IPS-18a (cell line): ENCODE measurements around the gene OVOL2.

ENCODE experiments used
- H3K27ac ChIP-seq: one replicate; pipeline ENCODE4 v1.5.1; 2013; ENCODE audit warnings: low read length
- H3K27me3 ChIP-seq: one replicate; pipeline ENCODE4 v1.6.1; 2013; ENCODE audit warnings: mild to moderate bottlenecking, low read length; ENCODE audit not compliant: control insufficient read depth, insufficient read depth
- H3K36me3 ChIP-seq: one replicate; pipeline ENCODE4 v1.6.1; 2013; ENCODE audit warnings: low read depth, low read length; ENCODE audit not compliant: control insufficient read depth
- H3K4me1 ChIP-seq: one replicate; pipeline ENCODE4 v1.6.1; 2013; ENCODE audit warnings: low read depth, low read length; ENCODE audit not compliant: control insufficient read depth
- H3K4me3 ChIP-seq: one replicate; pipeline ENCODE4 v1.5.1; 2013; ENCODE audit warnings: low read length
- H3K9ac ChIP-seq: one replicate; pipeline ENCODE4 v1.6.1; 2013; ENCODE audit warnings: mild to moderate bottlenecking, low read length, moderate library complexity
- H3K9me3 ChIP-seq: one replicate; pipeline ENCODE4 v1.6.1; 2013; ENCODE audit warnings: low read depth, low read length; ENCODE audit not compliant: control insufficient read depth

The OVOL2 gene

GRCh38 chr20:18055261-18055660, 2.5 kb downstream of the OVOL2 start:
- H3K27me3 ChIP-seq: peaks cover 66% of the 10 kb centered on the region
- no peak overlapping the region for H3K27ac ChIP-seq
- no peak overlapping the region for H3K4me3 ChIP-seq

DNA sequence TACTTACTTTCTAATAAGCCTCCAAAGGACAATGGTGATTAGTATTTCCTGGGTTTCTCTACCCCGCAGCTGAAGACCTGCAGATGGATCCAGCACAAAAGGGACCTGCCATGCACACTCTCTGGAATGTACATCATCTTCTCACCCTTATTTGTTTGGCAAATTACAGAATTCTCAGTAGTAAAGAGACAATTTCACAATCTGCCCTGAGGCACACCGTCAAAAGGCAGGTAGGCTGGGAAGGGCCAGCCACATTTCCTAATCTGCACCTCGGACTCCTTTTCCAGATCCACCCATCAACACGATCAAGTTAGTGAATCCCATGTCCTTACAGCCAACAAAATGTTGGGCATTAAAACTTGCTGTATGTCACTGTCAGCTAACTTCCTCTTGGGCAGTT, 4.9 kb downstream of the OVOL2 start:
- H3K9ac ChIP-seq: no peak overlapping the region
- H3K4me1 ChIP-seq: no peaks in the 10 kb centered on the region
- H3K4me3 ChIP-seq: no peak overlapping the region
- H3K9me3 ChIP-seq: no peaks in the 10 kb centered on the region
- H3K36me3 ChIP-seq: no peaks in the 10 kb centered on the region
- H3K27me3 ChIP-seq: peaks cover 42% of the 10 kb centered on the region
- no peak overlapping the region for H3K27ac ChIP-seq

More at GRCh38 chr20:18055261-18055660, 2.5 kb downstream of the OVOL2 start:
- Histone ChIP-seq H3K4me1 (peaks cover 4% of the 10 kb centered on the region), H3K9me3 (no peaks in the 10 kb centered on the region), H3K9ac (no peak overlapping the region), H3K36me3 (no peaks in the 10 kb centered on the region)

- Histone ChIP-seq H3K27ac (no peak overlapping the region), H3K9me3 (no peaks in the 10 kb centered on the region), H3K9ac (no peak overlapping the region), H3K4me3 (no peak overlapping the region), H3K27me3 (peaks cover 20% of the 10 kb centered on the region), H3K36me3 (no peaks in the 10 kb centered on the region), H3K4me1 (no peaks in the 10 kb centered on the region)
Observed at GRCh38 chr20:18050628-18051027, 7.1 kb downstream of the OVOL2 start.

DNA sequence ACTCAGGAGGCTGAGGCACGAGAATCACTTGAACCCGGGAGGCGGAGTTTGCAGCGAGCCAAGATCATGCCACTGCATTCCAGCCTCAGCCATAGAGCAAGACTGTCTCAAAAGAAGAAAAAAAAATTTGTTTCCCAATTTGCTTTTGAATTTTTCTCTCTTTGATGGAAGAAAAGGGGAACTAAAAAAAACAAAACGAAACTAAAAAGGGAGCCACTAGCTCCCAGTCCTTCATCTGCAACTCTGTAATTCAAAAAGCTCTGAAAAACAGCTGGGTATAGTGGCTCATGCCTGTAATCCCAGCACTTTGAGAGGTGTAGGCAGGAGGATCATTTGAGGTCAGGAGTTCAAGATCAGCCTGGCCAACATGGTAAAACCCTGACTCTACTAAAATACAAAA, 9.5 kb downstream of the OVOL2 start:
- Histone ChIP-seq H3K9me3 (no peaks in the 10 kb centered on the region), H3K9ac (no peak overlapping the region), H3K36me3 (no peaks in the 10 kb centered on the region), H3K27me3 (no peaks in the 10 kb centered on the region), H3K4me3 (no peak overlapping the region), H3K27ac (no peak overlapping the region), H3K4me1 (no peaks in the 10 kb centered on the region)

GRCh38 chr20:18046535-18046934, 11.2 kb downstream of the OVOL2 start:
- H3K9ac ChIP-seq: no peak overlapping the region
- no peak overlapping the region for H3K27ac ChIP-seq
- no peaks in the 10 kb centered on the region for H3K27me3 ChIP-seq
- no peaks in the 10 kb centered on the region for H3K36me3 ChIP-seq
- H3K9me3 ChIP-seq: no peaks in the 10 kb centered on the region
- no peak overlapping the region for H3K4me3 ChIP-seq
- no peaks in the 10 kb centered on the region for H3K4me1 ChIP-seq

DNA sequence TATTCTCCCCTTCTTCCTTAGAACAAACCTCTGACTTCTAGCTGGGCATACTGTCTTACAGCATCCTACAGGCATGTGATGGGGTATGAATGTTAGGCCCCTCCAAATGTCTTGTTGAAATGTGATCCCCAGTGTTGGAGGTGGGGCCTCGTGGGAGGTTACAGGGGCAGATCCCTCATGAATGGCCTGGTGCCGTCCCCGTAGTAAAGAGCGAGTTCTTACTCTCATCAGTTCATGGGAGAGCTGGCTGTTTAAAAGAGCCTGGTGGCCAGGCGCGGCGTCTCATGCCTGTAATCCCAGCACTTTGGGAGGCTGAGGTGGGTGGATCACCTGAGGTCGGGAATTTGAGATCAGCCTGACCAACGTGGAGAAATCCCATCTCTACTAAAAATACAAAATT, 15.5 kb downstream of the OVOL2 start:
- Histone ChIP-seq H3K9ac (no peak overlapping the region), H3K4me3 (no peak overlapping the region), H3K27ac (no peak overlapping the region), H3K36me3 (no peaks in the 10 kb centered on the region), H3K9me3 (no peaks in the 10 kb centered on the region), H3K4me1 (no peaks in the 10 kb centered on the region), H3K27me3 (no peaks in the 10 kb centered on the region)

DNA sequence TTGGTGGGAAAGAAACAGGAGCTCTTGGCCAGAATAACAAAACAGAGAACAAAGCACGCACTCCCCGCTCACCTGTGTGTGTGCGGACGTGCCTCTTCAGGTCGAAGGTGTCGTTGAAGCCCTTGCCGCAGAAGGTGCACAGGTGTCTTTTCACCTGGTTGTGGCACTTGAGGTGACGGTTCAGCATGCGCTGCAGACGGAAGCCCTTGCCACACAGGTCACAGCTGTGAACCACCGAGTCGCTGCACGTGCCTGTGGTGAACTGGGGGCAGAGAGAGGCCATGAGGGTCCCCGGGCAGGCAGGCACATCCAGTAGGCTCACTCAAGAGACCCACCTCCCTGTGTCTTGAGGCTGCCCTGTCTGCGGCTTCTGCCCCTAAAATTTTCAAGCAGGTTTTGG, 16.3 kb downstream of the OVOL2 start:
- no peak overlapping the region for H3K4me3 ChIP-seq
- no peaks in the 10 kb centered on the region for H3K36me3 ChIP-seq
- no peak overlapping the region for H3K27ac ChIP-seq
- no peaks in the 10 kb centered on the region for H3K9me3 ChIP-seq
- no peak overlapping the region for H3K9ac ChIP-seq
- no peaks in the 10 kb centered on the region for H3K27me3 ChIP-seq
- no peaks in the 10 kb centered on the region for H3K4me1 ChIP-seq

DNA sequence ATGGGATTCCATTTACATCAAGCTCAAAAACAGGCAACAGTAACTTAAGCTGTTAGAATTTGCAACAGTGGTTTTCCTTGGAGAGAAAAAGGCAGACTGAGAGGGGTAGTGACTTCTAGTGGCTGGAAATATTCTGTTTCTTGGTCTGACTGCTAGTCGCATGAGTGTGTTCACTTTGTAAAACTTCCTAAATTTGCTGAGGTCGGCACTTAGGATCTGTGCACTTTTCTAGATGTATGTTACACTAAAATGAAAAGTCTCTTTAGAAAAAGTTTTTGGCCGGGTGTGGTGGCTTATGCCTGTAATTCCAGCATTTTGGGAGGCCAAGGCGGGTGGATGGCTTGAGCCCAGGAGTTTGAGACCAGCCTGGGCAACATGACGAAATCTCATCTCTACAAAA, 18.7 kb downstream of the OVOL2 start:
- no peaks in the 10 kb centered on the region for H3K27me3 ChIP-seq
- no peak overlapping the region for H3K27ac ChIP-seq
- H3K9me3 ChIP-seq: no peaks in the 10 kb centered on the region
- H3K4me3 ChIP-seq: no peak overlapping the region
- no peaks in the 10 kb centered on the region for H3K4me1 ChIP-seq
- H3K36me3 ChIP-seq: no peaks in the 10 kb centered on the region
- no peak overlapping the region for H3K9ac ChIP-seq

- Histone ChIP-seq H3K4me1 (peaks cover 5% of the 10 kb centered on the region), H3K36me3 (no peaks in the 10 kb centered on the region), H3K9me3 (no peaks in the 10 kb centered on the region), H3K9ac (no peak overlapping the region), H3K4me3 (no peak overlapping the region), H3K27ac (no peak overlapping the region), H3K27me3 (no peaks in the 10 kb centered on the region)
Observed at GRCh38 chr20:18034039-18034438, 23.7 kb downstream of the OVOL2 start.

- Histone ChIP-seq H3K9ac (no peak overlapping the region), H3K27ac (no peak overlapping the region), H3K27me3 (no peaks in the 10 kb centered on the region), H3K9me3 (no peaks in the 10 kb centered on the region), H3K4me1 (peaks cover 5% of the 10 kb centered on the region), H3K4me3 (no peak overlapping the region), H3K36me3 (no peaks in the 10 kb centered on the region)
Observed at GRCh38 chr20:18032977-18033892, 24.5 kb downstream of the OVOL2 start.

GRCh38 chr20:18031888-18032509, 25.7 kb downstream of the OVOL2 start:
- Histone ChIP-seq H3K27me3 (no peaks in the 10 kb centered on the region), H3K4me1 (peaks cover 5% of the 10 kb centered on the region), H3K9me3 (no peaks in the 10 kb centered on the region), H3K36me3 (no peaks in the 10 kb centered on the region), H3K9ac (no peak overlapping the region), H3K27ac (no peak overlapping the region), H3K4me3 (no peak overlapping the region)

DNA sequence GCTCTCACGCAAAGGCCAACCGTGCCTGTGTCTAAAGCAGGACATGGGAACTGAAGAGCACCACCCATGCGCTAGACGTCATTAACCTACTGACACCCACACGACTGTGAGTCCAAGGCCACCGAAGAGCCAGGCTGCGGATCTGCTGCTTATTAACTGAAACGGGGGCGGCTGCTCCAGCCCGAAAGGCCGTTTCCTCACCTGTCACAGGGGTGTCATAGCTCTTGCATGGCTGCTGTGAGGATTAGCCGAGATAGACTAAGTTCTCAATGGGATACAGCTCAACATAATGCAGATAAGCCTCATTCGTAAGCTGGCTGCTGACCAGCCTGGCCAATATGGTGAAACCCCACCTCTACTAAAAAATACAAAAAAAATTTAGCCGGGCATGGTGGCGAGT, 26.7 kb downstream of the OVOL2 start:
- H3K4me3 ChIP-seq: no peak overlapping the region
- H3K27me3 ChIP-seq: no peaks in the 10 kb centered on the region
- no peaks in the 10 kb centered on the region for H3K9me3 ChIP-seq
- no peak overlapping the region for H3K9ac ChIP-seq
- H3K4me1 ChIP-seq: peaks cover 5% of the 10 kb centered on the region
- no peaks in the 10 kb centered on the region for H3K36me3 ChIP-seq
- no peak overlapping the region for H3K27ac ChIP-seq
